ENCODE data around the gene FOXJ3.

- TF ChIP-seq POLR2A (IDR thresholded peaks at IDR 0.05; ENCODE audit: low read depth, low read length) (no peak), POLR2AphosphoS5 (IDR thresholded peaks at IDR 0.05; ENCODE audit: low read depth, low read length) (no peak), TAF1 (IDR thresholded peaks at IDR 0.05; ENCODE audit: low read depth, low read length) (no peak)
Measured at GRCh38 chr1:42350086-42350485, 15.1 kb upstream of the FOXJ3 start.
